GM12891 (cell line): ENCODE measurements around the gene EPPIN.

Experiments used
- POLR2A ChIP-seq: IDR thresholded peaks from 2 replicates; pipeline ENCODE4 v1.6.1; 2011; ENCODE audit warnings: low read depth, low read length, control low read depth
- POLR2AphosphoS5 ChIP-seq: IDR thresholded peaks from 2 replicates; pipeline ENCODE4 v1.6.1; 2011; ENCODE audit warnings: low read depth, low read length, control low read depth
- POU2F2 ChIP-seq: IDR thresholded peaks from 2 replicates; pipeline ENCODE4 v1.6.1; 2011; ENCODE audit warnings: low read depth, mild to moderate bottlenecking, control low read depth, low read length, moderate library complexity
- TAF1 ChIP-seq: IDR thresholded peaks from 2 replicates; pipeline ENCODE4 v1.6.1; 2011; ENCODE audit warnings: low read depth, low read length, control low read depth

DNA sequence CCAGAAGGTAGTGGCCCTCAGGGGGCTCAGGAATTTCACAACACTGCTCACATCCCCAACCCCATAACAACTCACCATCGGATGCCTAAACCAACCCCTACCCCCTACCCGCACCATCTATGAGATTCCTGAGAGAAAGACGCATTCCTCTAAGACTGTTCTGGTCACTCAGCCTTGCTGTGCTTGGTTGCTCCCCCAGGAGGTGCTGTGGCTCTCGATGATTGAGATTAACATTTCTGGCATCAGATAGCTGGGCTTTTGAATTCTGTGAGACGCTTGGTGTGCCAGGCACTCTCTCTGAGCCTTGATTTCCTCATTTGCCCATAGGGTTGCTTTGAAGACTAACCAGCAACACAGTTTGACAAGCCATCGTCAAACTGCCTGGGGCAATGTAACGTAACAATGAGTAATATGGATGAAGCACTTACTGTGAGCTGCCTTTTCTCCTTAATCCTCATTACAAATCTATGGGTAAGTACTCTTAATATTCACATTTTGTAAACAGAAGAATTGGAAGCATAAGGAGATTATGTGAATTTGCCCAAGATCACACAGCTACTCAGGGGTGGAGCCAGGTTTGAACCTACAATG, 8.9 kb downstream of the EPPIN start:
- no peak for TF ChIP-seq POLR2AphosphoS5
- no peak for TF ChIP-seq POLR2A
- TF ChIP-seq TAF1, result no peak
- TF ChIP-seq POU2F2, result no peak
